GM08714 (cell line): ENCODE data around the gene HIVEP3.

Experiments
- H3K4me3 ChIP-seq: fragments of 200-500 bp; sonication (Bioruptor generic); 2 replicates; pipeline ENCODE4 v1.5.1; 2014; ENCODE audit warnings: mild to moderate bottlenecking, low read length, inconsistent platforms
- ZNF274 ChIP-seq: IDR thresholded peaks from 2 replicates; pipeline ENCODE4 v1.6.1; 2012; ENCODE audit warnings: mild to moderate bottlenecking, low read depth, low read length

HIVEP3 gene

DNA sequence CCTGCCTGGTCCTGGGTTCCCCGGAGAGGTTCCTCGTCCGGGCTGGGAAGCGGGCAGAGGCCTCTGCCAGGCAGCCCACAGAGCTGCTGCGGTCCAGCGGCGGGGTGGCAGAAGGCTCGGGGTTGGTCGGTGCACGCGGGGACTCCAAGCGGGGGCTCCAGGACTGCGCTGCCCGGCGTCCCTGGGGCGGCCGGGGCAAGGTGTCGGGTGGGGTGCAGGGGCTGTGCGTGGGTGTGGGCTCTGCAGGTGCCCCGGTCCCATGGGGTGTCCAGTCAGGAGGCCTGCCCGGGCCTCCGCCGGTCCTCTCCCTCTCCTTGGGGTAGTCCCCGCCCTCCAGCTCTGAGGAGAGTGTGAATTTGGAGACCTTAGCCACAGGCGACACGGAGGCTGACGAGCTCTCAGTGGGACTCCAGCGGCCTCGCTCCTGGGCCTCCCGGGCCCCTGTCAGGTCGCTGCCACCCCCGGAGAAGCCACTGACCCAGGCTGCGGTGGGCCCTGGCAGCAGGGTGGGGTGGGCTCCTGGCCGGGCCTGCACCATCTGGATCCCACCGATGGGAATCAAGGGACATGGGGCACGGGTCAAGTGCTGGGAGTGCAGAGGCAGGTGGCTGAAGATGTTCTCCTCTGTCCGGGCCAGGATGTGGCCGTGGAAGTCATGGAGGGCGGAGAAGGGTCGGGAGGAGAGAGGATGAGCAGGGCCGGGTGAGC lies 408.0 kb downstream of the HIVEP3 start:
- TF ChIP-seq ZNF274 = no peak
- H3K4me3 ChIP-seq = no peak overlapping the region

GRCh38 chr1:41509270-41509671 lies 409.5 kb downstream of the HIVEP3 start:
- H3K4me3 ChIP-seq = no peak overlapping the region
- TF ChIP-seq ZNF274 = no peak

- H3K4me3 ChIP-seq = no peak overlapping the region
- no peak for TF ChIP-seq ZNF274
Observed at GRCh38 chr1:41508290-41508689, 410.4 kb downstream of the HIVEP3 start.

DNA sequence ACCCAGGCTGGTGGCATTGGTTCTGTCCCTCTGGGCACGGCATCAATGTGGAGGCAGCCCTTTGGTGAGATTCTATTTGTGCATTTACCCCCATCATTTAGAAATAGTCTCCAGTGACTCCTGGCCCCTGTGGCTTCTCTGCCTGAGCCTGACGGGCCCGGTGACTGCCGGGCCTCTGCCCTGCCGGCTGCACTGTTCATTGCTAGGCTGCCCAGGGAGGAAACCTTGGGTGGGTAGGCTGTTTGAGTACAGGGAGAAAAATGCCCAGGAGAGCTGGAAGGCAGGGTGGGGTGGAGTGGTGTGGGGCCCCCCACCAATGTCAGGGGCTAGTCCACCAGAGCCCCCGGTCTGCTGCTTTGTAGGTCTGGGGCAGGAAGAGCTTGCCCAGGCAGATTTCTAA lies 410.9 kb downstream of the HIVEP3 start:
- no peak for TF ChIP-seq ZNF274
- no peak overlapping the region for H3K4me3 ChIP-seq

GRCh38 chr1:41507110-41507720 lies 411.5 kb downstream of the HIVEP3 start:
- no peak overlapping the region for H3K4me3 ChIP-seq
- TF ChIP-seq ZNF274 = no peak

DNA sequence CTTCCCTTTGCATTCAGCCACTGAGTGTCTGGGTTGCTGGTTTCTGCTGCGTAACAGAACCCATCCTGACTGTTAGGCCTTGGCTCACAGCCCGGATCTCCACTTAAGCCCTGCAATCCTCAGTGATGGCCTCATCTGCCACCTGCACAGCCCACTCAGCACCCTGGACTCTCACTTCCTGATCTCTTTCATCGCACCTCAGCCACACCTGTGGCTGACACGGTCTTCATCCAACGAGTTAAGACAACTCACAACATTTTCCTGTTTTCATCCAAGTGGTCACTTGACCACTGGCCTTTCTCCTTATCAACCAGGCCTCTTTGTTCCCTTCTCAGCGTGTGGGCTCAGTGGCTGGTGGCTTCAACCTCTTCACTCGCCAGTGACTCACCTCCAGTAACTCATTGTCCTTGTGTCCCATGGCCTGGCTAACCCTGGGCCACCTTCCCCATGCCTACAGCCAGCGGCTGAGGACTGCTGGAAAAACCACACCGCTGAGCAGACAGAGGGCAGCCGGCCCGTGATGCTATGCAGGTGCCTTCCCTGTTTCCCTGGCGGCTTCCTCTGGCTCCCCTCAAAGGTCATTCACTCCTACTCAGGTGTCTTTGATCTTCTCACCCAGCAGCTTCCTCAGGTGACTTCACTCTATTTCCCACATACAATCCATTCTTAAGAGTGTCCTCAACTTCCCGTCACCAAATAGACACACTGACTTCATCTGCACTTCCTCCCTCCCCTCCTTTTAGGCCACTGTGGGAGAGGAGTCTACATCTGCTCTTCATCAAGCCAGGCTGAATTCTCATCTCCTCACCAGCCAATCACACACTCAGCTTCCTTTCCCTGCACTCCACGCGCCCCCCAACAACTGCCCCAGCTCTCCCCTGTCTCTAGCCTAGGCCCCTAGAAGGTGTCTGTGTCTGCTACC lies 414.3 kb downstream of the HIVEP3 start:
- no peak overlapping the region for H3K4me3 ChIP-seq
- TF ChIP-seq ZNF274 = no peak

GRCh38 chr1:41503538-41504113 lies 415.1 kb downstream of the HIVEP3 start:
- TF ChIP-seq ZNF274 = no peak
- no peak overlapping the region for H3K4me3 ChIP-seq

DNA sequence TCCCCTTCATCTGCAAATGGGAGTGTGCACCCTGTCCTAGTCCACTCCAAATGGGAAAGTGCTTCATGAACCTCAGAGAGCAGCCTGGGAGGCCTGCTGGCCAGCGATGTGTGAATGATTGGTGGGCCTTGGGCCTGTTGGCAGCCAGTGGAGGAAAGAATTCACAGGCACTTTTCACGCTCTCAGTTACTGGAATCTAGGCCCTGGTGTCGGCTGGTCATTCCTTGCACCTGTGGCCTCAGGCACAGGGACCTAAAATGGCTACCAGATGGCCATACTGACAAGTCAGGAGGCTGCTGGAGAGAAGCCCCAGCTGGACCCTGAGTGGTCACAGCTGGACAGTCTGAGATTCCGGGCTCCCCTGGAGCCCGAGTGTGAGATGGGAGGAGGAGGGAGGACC lies 415.8 kb downstream of the HIVEP3 start:
- no peak for TF ChIP-seq ZNF274
- no peak overlapping the region for H3K4me3 ChIP-seq

GRCh38 chr1:41501581-41501980 lies 417.1 kb downstream of the HIVEP3 start:
- no peak for TF ChIP-seq ZNF274

DNA sequence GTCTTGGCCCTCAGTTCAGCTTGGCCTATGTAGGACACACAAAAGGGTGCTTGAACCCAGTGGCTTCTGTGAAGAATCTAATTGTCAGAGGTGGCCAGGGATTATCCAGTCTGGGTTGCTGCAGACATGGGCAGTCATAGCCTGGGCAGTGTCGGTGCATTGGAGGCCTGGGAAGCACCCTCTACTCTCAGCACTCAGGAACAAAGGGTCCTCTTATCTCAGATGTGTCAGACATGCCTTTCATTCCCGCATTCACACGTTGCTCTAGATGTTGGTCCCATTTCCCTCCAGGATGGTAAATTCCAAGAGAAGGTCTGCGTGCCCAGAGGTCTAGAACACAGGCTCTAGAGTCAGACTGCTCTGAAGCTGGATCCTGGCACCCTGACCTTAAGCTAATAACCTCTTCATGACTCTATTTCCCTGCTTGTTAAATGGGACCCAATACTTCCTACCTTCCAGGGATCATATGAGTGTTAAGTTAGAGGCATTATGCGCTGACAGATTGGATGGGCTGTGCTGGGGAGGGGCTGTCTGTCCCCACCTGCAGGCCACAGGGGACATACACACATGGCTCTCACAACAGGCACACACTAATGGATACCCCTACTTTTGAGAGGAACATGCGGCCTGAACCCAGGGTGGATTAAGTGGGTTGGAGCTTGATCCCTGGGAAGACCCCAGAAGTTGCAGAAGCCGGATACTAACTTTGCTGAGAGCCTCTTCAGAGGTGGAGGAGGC lies 417.8 kb downstream of the HIVEP3 start:
- TF ChIP-seq ZNF274 = no peak
- H3K4me3 ChIP-seq = no peak overlapping the region

More at GRCh38 chr1:41501581-41501980, 417.1 kb downstream of the HIVEP3 start:
- no peak overlapping the region for H3K4me3 ChIP-seq

DNA sequence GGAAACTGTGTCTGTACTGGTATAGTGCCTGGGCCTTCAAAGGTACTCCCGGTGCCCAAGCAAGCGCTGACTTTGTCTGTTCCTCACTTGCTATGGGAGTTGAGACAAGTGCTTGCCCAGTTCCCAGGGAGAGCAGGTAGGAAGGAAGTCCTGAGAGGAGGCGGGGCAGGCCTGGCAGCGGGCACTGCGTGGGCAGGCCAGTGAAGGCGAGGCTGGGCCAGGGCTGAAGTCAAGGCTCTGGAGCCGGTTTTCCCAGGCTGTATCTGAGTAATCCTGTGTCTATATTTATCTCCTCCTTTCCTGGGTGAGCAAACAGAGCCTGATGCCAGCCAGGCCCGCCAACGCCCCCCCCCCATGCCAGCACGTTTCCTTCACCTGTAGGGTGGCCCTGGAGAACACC lies 418.3 kb downstream of the HIVEP3 start:
- no peak overlapping the region for H3K4me3 ChIP-seq
- TF ChIP-seq ZNF274 = no peak

GRCh38 chr1:41499591-41499990 lies 419.1 kb downstream of the HIVEP3 start:
- H3K4me3 ChIP-seq = no peak overlapping the region
- TF ChIP-seq ZNF274 = no peak

DNA sequence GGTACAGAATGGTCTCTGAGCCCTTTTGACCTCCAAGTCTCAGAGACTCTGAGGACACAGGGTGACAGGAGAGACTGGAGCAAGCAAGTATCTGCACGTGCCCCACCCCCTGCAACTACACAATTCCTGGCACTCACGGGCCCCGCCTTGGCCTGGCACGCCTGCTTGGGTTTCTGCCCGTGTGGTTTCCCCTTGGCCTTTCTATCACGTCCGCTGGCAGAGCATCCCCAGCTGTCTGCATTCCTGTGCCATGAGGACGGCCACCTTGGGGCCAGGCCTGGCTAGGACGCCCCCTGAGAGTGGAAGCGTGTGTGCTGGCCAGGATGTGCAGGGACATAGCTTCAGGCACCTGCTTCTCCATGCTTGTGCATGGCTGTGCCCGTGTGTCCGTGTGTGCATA lies 419.9 kb downstream of the HIVEP3 start:
- no peak overlapping the region for H3K4me3 ChIP-seq
- TF ChIP-seq ZNF274 = no peak

- H3K4me3 ChIP-seq = no peak overlapping the region
- TF ChIP-seq ZNF274 = no peak
Observed at GRCh38 chr1:41498391-41498790, 420.3 kb downstream of the HIVEP3 start.
